AG10803 (cell line): ENCODE measurements around the gene FYB2.

Experiments used
- DNase-seq: peaks from one replicate; pipeline ENCODE4 v3.0.0; 2010; ENCODE audit warnings: low read depth
- H3K4me3 ChIP-seq: 2 replicates; pipeline ENCODE4 v1.5.1; 2011; ENCODE audit warnings: mild to moderate bottlenecking, low read length, control low read depth
- CTCF ChIP-seq: conservative IDR thresholded peaks from 2 replicates; pipeline ENCODE4 v1.5.1; 2011; ENCODE audit warnings: mild to moderate bottlenecking, low read length, control low read depth, inconsistent platforms

The FYB2 gene

GRCh38 chr1:56819387-56819899 is at the start of gene FYB2:
Gene FYB2, minus strand, starts transcription at chr1:56819404. Its CDS starts 114 bp downstream, at chr1:56819290.
- H3K4me3 ChIP-seq, result no peak within 1 kb of the TSS
- TF ChIP-seq CTCF, result no peak
- no peak for DNase-seq

GRCh38 chr1:56868761-56869160 is 49.6 kb upstream of the FYB2 start:
- no peak overlapping the region for H3K4me3 ChIP-seq
- DNase-seq, result peak; percentile 55
- TF ChIP-seq CTCF, result no peak

GRCh38 chr1:56867491-56867890 is 48.3 kb upstream of the FYB2 start:
- no peak for TF ChIP-seq CTCF
- no peak for DNase-seq
- H3K4me3 ChIP-seq, result no peak overlapping the region

- H3K4me3 ChIP-seq, result no peak overlapping the region
- no peak for TF ChIP-seq CTCF
- DNase-seq, result peak; percentile 91
Measured at GRCh38 chr1:56866656-56867055, 47.5 kb upstream of the FYB2 start.

- TF ChIP-seq CTCF, result no peak
- no peak for DNase-seq
- no peak overlapping the region for H3K4me3 ChIP-seq
Measured at GRCh38 chr1:56864430-56864829, 45.2 kb upstream of the FYB2 start.

GRCh38 chr1:56863265-56863992 is 44.2 kb upstream of the FYB2 start:
- no peak for DNase-seq
- H3K4me3 ChIP-seq, result no peak overlapping the region
- no peak for TF ChIP-seq CTCF

- H3K4me3 ChIP-seq, result no peak overlapping the region
- no peak for DNase-seq
- TF ChIP-seq CTCF, result no peak
Measured at GRCh38 chr1:56859287-56859686, 40.1 kb upstream of the FYB2 start.
